CD4-positive, alpha-beta T cell (primary cell): ENCODE measurements around the gene TIMM44. TPM values are rescaled to one million over a fixed set of nuclear protein-coding genes. Genes with fewer than 3 reads are reported as not detected.

ENCODE experiments used
- ATAC-seq: fragments of 200-7000 bp; cut with Tn5 transposase; one replicate; pipeline ENCODE4 v1.10.0; 2022; ENCODE audit warnings: mild to moderate bottlenecking; ENCODE audit not compliant: poor library complexity
- CTCF ChIA-PET: fragments of 350-600 bp; sonication (Branson Sonifier 250); formaldehyde crosslinking; loops from one replicate; lab custom pipeline; 2021; ENCODE audit warnings: antibody characterized with exemption, inconsistent platforms; lab: Charles Lee
- POLR2A ChIA-PET: fragments of 350-600 bp; sonication (Branson Sonifier 250); formaldehyde crosslinking; loops from one replicate; lab custom pipeline; 2021; ENCODE audit warnings: antibody characterized with exemption, inconsistent platforms; lab: Charles Lee
- DNase-seq, 14 experiments: peaks; one replicate each; pipeline ENCODE4 v3.0.0-alpha.2; 2013 to 2020; ENCODE audit warnings: mixed read lengths in 2 of 14
- H3K27ac ChIP-seq, 2 donors: one replicate each; pipeline versions ENCODE4 v1.5.1 to v1.7.0; 2013; ENCODE audit warnings: low read length in 2 of 2, low read depth in 1 of 2, mild to moderate bottlenecking in 1 of 2
- H3K27me3 ChIP-seq, 2 experiments: 1 replicate in 1 of 2; 2 replicates in 1 of 2; pipeline versions ENCODE4 v1.6.1 to v1.7.0; 2013; ENCODE audit warnings: low read length in 2 of 2, control low read depth in 1 of 2, mild to moderate bottlenecking in 1 of 2, moderate library complexity in 1 of 2; ENCODE audit not compliant: insufficient read depth in 2 of 2, control insufficient read depth in 1 of 2
- H3K36me3 ChIP-seq: one replicate; pipeline ENCODE4 v1.6.1; 2013; ENCODE audit warnings: low read length, control low read depth; ENCODE audit not compliant: insufficient read depth
- H3K4me1 ChIP-seq: one replicate; pipeline ENCODE4 v1.6.1; 2013; ENCODE audit warnings: low read length, control low read depth; ENCODE audit not compliant: insufficient read depth
- H3K4me3 ChIP-seq: one replicate; pipeline ENCODE4 v1.5.1; 2013; ENCODE audit warnings: mild to moderate bottlenecking, low read length, moderate library complexity
- H3K9me3 ChIP-seq, 2 experiments: 1 replicate in 1 of 2; 2 replicates in 1 of 2; pipeline versions ENCODE4 v1.6.1 to v1.7.0; 2013; ENCODE audit warnings: low read length in 2 of 2, mild to moderate bottlenecking in 2 of 2, control low read depth in 1 of 2, moderate library complexity in 1 of 2; ENCODE audit not compliant: control insufficient read depth in 1 of 2, insufficient read depth in 1 of 2
- H3K27ac Mint-ChIP-seq: one replicate; pipeline ENCODE4 v1.8.0; 2020; ENCODE audit warnings: mixed read lengths
- H3K27me3 Mint-ChIP-seq: one replicate; pipeline ENCODE4 v1.8.0; 2021; ENCODE audit warnings: mixed read lengths
- H3K36me3 Mint-ChIP-seq: one replicate; pipeline ENCODE4 v1.8.0; 2021; ENCODE audit warnings: low read depth, mixed read lengths
- H3K4me1 Mint-ChIP-seq: one replicate; pipeline ENCODE4 v1.8.0; 2021; ENCODE audit warnings: low read depth, mixed read lengths
- H3K4me3 Mint-ChIP-seq: one replicate; pipeline ENCODE4 v1.8.0; 2020; ENCODE audit warnings: mild to moderate bottlenecking, mixed read lengths
- H3K9me3 Mint-ChIP-seq: one replicate; pipeline ENCODE4 v1.8.0; 2020; ENCODE audit warnings: mixed read lengths
- intact Hi-C, 2 experiments: fragments of 100-400 bp; cut with DNase I in 1 of 2; cut with micrococcal nuclease in 1 of 2; formaldehyde crosslinking; loops; one replicate each; pipeline versions ENCODE4 v1.15.1 to v1.9.0; 2023 to 2025; cut with DNase I, micrococcal nuclease
- total RNA-seq, 174 experiments: library from RNA in 2 of 174; stranded (reverse) in 2 of 174; gene quantifications; one replicate each; pipeline ENCODE4 v1.2.3 and lab custom pipeline; 2021 to 2026
- TF ChIP-seq, protein P1 (sequence below): fragments of 200-600 bp; IDR thresholded peaks from one replicate; pipeline ENCODE4 v1.8.0; 2022; ENCODE audit warnings: antibody characterized with exemption, mild to moderate bottlenecking

The TIMM44 gene
- total RNA-seq, 2 experiments from 2014 or later, result 83.9 to 85.0 TPM

DNA sequence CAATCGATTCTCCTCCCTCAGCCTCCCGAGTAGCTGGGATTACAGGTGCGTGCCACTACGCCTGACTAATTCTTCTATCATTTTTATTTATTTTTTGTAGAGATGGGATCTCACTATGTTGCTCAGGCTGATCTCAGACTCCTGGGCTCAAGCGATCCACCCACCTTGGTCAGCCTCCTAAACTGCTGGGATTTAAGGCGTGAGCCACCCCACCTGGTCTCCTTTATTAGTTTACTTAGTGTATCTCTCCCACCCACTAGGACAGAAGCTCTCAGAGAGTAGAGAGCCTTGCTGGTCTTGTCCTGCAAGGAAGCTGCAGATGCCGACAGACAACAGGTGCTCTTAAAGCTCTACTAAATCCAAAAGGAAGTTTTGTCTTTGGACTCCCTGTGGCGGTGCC lies 57.6 kb downstream of the TIMM44 start:
- H3K9me3 ChIP-seq, result peaks cover 0 to 4% of the 10 kb centered on the region in 2 experiments
- Mint-ChIP-seq H3K36me3 (no peaks in the 10 kb centered on the region), H3K4me3 (no peak overlapping the region), H3K27me3 (peaks cover 10% of the 10 kb centered on the region), H3K4me1 (no peaks in the 10 kb centered on the region), H3K9me3 (no peaks in the 10 kb centered on the region), H3K27ac (no peak overlapping the region)
- POLR2A ChIA-PET, result no interaction called here
- H3K36me3 ChIP-seq, result no peaks in the 10 kb centered on the region
- ATAC-seq (no peak), DNase-seq (no peak)
- TF ChIP-seq, protein P1, sequence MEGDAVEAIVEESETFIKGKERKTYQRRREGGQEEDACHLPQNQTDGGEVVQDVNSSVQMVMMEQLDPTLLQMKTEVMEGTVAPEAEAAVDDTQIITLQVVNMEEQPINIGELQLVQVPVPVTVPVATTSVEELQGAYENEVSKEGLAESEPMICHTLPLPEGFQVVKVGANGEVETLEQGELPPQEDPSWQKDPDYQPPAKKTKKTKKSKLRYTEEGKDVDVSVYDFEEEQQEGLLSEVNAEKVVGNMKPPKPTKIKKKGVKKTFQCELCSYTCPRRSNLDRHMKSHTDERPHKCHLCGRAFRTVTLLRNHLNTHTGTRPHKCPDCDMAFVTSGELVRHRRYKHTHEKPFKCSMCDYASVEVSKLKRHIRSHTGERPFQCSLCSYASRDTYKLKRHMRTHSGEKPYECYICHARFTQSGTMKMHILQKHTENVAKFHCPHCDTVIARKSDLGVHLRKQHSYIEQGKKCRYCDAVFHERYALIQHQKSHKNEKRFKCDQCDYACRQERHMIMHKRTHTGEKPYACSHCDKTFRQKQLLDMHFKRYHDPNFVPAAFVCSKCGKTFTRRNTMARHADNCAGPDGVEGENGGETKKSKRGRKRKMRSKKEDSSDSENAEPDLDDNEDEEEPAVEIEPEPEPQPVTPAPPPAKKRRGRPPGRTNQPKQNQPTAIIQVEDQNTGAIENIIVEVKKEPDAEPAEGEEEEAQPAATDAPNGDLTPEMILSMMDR, result no peak
- H3K27me3 ChIP-seq, result peaks cover 16 to 18% of the 10 kb centered on the region in 2 experiments
- CTCF ChIA-PET, result interaction anchor here (1.3 to 2.2 kb wide), 2 partner anchors 9 to 17 kb away, joined by 3 to 8 read pairs; no protein-coding TSS in a partner anchor
- intact Hi-C loops, result no loop called here
- H3K27ac ChIP-seq, result no peak overlapping the region
- H3K4me3 ChIP-seq, result no peak overlapping the region
- H3K4me1 ChIP-seq, result peaks cover 9% of the 10 kb centered on the region

DNA sequence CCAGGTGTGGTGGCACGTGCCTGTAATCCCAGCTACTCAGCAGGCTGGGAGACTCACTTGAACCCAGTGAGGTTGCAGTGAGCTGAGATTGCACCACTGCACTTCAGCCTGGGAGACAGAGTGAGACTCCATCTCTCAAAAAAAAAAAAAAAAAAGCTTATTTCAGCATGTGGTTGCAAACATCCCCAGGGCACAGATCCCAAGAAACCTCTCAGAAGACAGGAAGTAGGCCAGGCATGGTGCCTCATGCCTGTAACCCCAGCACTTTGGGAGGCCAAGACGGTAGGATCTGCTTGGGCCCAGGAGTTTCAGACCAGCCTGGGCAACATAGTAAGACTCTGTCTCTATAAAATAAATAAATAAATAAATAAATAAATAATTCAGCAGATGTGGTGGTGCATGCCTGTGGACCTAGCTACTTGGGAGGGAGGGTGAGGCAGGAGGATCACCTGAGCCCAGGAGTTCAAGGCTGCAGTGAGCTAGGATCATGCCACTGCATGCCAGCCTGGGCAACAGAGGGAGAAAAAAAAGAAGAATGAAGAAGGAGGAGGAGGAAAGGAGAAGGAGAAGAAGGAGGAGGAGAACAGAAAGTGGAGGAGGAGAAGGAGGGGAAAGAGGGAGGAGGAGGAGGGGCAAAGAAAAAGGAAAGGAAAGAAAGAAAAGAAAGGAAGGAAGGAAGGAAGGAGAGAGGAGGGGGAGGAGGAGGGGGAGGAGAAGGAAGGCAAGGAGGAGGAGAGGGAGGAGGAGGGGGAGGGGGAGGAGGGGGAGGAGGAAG lies 59.5 kb downstream of the TIMM44 start:
- intact Hi-C loops, result no loop called here
- Histone ChIP-seq H3K4me3 (no peak overlapping the region), H3K27me3 (peaks cover 14 to 16% of the 10 kb centered on the region in 2 experiments), H3K36me3 (no peaks in the 10 kb centered on the region), H3K4me1 (peaks cover 9% of the 10 kb centered on the region), H3K9me3 (peaks cover 0 to 4% of the 10 kb centered on the region in 2 experiments), H3K27ac (no peak overlapping the region)
- DNase-seq (no peak), ATAC-seq (no peak)
- Mint-ChIP-seq H3K9me3 (no peaks in the 10 kb centered on the region), H3K27ac (no peak overlapping the region), H3K4me3 (no peak overlapping the region), H3K4me1 (no peaks in the 10 kb centered on the region), H3K27me3 (peaks cover 8% of the 10 kb centered on the region), H3K36me3 (no peaks in the 10 kb centered on the region)
- ChIA-PET POLR2A (no interaction called here), CTCF (no interaction called here)
- TF ChIP-seq, protein P1, result no peak

DNA sequence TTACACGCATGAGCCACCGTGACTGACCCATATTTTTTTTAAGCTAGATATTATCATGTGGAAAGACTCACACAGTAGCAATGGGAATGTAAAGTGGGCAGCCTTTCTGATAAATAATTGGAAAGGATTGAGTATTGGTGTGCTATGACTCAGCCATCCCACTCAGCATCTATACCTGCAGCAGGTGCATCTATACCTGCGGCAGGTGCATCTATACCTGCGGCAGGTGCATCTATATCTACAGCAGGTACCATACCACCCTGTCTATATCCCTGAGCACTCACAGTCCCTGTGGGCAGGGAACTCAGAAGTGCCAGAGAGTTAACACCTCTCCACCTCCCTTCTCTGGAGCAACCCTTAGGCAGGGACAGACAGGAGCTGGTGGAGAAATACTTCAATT lies 60.4 kb downstream of the TIMM44 start:
- Mint-ChIP-seq H3K27me3 (peaks cover 4% of the 10 kb centered on the region), H3K9me3 (no peaks in the 10 kb centered on the region)
- CTCF ChIA-PET, result no interaction called here

More for the DNA sequence above, 60.4 kb downstream of the TIMM44 start:
- ATAC-seq (no peak), DNase-seq (no peak)
- no peak overlapping the region for H3K27ac ChIP-seq
- H3K4me1 Mint-ChIP-seq, result no peaks in the 10 kb centered on the region
- H3K4me3 Mint-ChIP-seq, result no peak overlapping the region
- TF ChIP-seq, protein P1, result no peak
- POLR2A ChIA-PET, result no interaction called here
- peaks cover 7 to 9% of the 10 kb centered on the region in 2 experiments for H3K27me3 ChIP-seq
- peaks cover 2% of the 10 kb centered on the region for H3K4me1 ChIP-seq
- no peaks in the 10 kb centered on the region for H3K36me3 ChIP-seq
- H3K4me3 ChIP-seq, result no peak overlapping the region
- H3K27ac Mint-ChIP-seq, result no peak overlapping the region
- H3K9me3 ChIP-seq, result no peaks in the 10 kb centered on the region
- no peaks in the 10 kb centered on the region for H3K36me3 Mint-ChIP-seq
- intact Hi-C loops, result no loop called here
